Measurements from ENCODE around the gene HOXA10.

DNA sequence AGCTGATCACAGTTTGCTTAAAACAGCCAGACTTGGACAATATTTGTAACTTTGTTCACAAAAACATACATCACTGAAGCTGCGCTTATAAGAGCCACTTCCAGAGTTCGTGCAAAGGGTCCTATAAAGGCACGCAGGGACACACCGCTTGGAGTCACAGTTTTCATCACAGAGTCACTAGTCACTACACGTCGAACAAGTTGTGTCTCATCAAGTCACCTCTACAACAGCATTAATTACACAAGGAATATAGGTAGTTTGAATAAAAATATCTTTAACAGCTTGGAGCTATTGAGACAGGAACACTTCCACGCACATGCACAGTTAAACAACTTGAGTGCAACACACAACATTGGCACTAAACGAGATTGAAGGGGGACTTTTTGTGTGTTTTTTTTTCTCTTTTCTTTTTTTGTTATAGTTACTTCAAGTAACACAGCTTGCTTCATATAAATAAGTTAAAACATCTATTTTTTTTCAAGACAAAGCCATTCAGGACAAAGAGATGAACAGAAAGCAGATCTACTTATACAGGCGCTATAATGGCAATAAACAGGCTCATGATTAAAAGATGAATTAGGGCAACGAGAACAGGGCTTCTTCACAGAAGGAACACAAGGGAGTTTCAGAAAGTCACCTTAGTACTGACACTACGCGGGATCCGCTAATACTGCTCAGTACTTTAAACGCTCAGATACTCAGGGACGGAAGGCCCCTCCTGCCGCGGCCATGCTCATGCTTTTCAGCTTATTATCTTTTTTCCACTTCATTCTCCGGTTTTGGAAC, 32.8 kb downstream of the HOXA10 start:
- peak; percentile 13 for TF ChIP-seq EZH2phosphoT487 (IDR thresholded peaks at IDR 0.05; ENCODE audit: low read depth, severe bottlenecking, unreplicated experiment)
- TF ChIP-seq, protein P1, sequence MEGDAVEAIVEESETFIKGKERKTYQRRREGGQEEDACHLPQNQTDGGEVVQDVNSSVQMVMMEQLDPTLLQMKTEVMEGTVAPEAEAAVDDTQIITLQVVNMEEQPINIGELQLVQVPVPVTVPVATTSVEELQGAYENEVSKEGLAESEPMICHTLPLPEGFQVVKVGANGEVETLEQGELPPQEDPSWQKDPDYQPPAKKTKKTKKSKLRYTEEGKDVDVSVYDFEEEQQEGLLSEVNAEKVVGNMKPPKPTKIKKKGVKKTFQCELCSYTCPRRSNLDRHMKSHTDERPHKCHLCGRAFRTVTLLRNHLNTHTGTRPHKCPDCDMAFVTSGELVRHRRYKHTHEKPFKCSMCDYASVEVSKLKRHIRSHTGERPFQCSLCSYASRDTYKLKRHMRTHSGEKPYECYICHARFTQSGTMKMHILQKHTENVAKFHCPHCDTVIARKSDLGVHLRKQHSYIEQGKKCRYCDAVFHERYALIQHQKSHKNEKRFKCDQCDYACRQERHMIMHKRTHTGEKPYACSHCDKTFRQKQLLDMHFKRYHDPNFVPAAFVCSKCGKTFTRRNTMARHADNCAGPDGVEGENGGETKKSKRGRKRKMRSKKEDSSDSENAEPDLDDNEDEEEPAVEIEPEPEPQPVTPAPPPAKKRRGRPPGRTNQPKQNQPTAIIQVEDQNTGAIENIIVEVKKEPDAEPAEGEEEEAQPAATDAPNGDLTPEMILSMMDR (IDR thresholded peaks at IDR 0.05; ENCODE audit: poor library complexity) = no peak
- TF ChIP-seq EZH2 (IDR thresholded peaks at IDR 0.05; ENCODE audit: borderline replicate concordance) = no peak
